Heart left ventricle (tissue), 13 donors: ENCODE data around the gene PDGFC.

Source experiments
- CTCF ChIP-seq, 12 donors: fragments of 200-600 bp; sonication (generic) in 4 of 12; IDR thresholded peaks; one replicate each; pipeline versions ENCODE4 v1.5.0 to v1.8.0; 2018 to 2022; ENCODE audit warnings: antibody characterized with exemption in 12 of 12, mild to moderate bottlenecking in 5 of 12
- POLR2A ChIP-seq, 2 donors: fragments of 450-650 bp; IDR thresholded peaks; one replicate each; pipeline ENCODE4 v1.6.1; 2017; ENCODE audit warnings: antibody characterized with exemption in 2 of 2, mild to moderate bottlenecking in 2 of 2, moderate library complexity in 2 of 2
- donor health status: ischemic (EF 13 %, LVEDD 7.1; RV severe dilation, severe dysfunction).
- donor health status: DM: no; HTN: yes; CAD: no.
- donor health status: DM: no; HTN: no; CAD: no.
- donor health status: ischemic (EF 25% LVEDD 6.9; RV normal size, moderate dysfunction).
- donor health status: ischemic (EF 25% LVEDD 5.7; RV mildly dilated, moderate dysfunction).
- donor health status: ischemic (EF 35%, LVEDD 5.7; RV mildly dilated, moderate dysfunction).
- donor health status: nonischemic (EF 11% LVEDD 7.7; RV severe dilation, severe dysfunction).
- donor health status: DM: yes; HTN: yes; CAD: no.
- donor health status: PGD.
- donor health status: ischemic (EF 29% LVEDD 5.4; RV normal size, mild dysfunction).
- donor health status: nonischemic (EF 23%, LVEDD 6.1; RV moderate dilation, normal function).

DNA sequence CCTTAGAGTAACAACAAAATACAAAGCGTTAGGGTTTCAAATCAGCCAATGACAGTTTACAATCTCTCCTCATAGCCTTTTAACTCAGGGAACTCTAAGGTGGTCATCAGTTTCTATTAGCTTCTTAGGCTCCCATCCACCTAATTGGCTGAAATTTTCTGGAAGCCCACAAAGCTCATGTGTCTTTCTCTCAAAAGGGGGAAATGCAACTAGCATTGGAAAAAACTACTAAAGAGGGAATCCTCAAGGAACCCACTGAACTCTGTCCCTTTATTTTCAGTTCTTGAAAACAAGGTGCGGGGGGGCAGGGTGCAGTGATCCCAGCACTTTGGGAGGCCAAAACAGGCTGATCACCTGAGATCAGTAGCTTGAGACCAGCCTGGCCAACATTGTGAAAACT is 56.4 kb downstream of the PDGFC start:
- TF ChIP-seq CTCF (IDR thresholded peaks at IDR 0.05) (no peak), POLR2A (IDR thresholded peaks at IDR 0.05) (no peak)
